ENCODE data around the gene MTO1.

DNA sequence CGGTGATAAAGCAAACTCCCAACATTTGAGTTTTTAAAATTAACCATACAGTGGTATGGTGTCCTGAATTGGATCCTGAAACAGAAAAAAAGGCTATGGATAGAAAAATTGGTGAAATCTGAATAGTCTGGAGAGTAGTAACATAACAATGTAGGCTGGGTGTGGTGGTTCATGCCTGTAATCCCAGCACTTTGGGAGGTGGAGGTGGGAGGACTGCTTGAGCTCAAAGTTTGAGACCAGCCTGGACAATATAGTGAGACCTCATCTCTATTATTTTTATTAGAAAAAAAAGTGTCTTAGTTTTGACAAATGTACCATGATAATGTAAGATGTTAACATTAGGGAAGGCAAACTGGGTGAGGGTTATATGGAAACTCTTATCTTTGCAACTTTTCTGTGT, 48.3 kb downstream of the MTO1 start:
- TF ChIP-seq NANOG (IDR thresholded peaks at IDR 0.05; ENCODE audit: borderline replicate concordance) (no peak), CTCF (conservative IDR thresholded peaks at IDR 0.05; ENCODE audit: low read depth in 2 of 2) (no peak), POLR2AphosphoS5 (IDR thresholded peaks at IDR 0.05; ENCODE audit: low read depth) (no peak), CREB1 (CRISPR knock-in tag; IDR thresholded peaks at IDR 0.05; ENCODE audit: low read depth) (no peak), EZH2phosphoT487 (IDR thresholded peaks at IDR 0.05; ENCODE audit: unreplicated experiment) (no peak), EZH2 (IDR thresholded peaks at IDR 0.05; ENCODE audit: low read depth, unreplicated experiment) (no peak)
- TF ChIP-seq, protein P1, sequence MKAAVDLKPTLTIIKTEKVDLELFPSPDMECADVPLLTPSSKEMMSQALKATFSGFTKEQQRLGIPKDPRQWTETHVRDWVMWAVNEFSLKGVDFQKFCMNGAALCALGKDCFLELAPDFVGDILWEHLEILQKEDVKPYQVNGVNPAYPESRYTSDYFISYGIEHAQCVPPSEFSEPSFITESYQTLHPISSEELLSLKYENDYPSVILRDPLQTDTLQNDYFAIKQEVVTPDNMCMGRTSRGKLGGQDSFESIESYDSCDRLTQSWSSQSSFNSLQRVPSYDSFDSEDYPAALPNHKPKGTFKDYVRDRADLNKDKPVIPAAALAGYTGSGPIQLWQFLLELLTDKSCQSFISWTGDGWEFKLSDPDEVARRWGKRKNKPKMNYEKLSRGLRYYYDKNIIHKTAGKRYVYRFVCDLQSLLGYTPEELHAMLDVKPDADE (IDR thresholded peaks at IDR 0.05) = no peak
